HG03469 (cell line): ENCODE data around the gene PAN3.

Experiments used
- ATAC-seq: cut with Tn5 transposase; IDR thresholded peaks from one replicate; pipeline ENCODE4 v1.9.1; 2021; ENCODE audit warnings: mild to moderate bottlenecking, moderate library complexity, moderate number of reproducible peaks; ENCODE audit not compliant: unreplicated experiment

The PAN3 gene

DNA sequence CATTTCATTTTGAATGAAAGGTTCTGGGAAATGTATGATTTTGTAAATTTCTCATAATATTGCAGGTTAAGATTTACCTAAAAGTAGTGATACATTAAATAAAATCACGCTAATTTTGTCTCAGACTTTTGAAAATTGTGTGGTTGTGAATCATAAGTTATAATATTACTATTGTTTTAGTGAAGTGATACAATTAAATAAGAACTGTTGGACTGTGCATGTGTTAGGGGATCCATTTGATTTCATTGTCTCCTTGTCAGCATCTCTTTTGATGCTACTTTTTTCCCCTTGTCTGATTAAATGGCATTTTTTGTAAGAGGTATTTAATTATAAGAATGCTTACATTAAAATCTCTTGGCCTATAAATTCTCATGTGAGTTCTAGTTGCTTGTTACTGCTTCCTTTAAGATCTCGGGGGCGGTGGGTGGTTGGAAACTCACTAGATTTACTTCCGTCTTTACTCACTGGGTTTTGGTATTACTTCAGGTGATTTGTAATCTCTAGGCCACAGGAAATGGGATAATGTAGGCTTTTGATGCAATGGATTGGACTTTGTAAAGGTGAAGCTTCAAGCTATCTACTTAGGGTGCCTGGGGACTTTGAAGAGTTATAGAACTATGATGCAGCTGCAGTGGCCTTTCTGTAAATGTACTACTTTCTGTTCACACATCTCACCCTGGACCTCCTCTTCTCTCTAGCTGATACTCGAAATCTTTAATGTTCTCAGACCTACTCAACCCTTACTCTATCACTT, 66.5 kb downstream of the PAN3 start:
- no peak for ATAC-seq

DNA sequence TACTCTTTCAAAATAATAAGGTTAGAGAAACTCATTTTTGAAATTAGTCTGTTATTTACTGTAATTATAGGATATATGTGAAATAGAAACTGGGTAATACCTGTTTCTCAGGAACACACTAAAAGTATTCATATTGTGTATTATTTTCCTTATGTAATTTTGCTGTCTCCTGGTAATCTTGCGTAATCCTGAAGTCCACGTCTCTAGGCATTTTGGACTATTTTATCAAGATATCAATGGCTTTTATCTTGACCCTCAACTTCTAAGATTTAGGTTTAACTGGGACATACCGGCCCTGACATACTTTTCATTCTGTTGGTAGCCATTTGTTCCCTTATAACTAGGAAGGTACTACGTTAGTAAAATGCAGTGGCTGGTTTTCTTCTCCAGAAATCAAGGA, 80.3 kb downstream of the PAN3 start:
- ATAC-seq, result no peak

DNA sequence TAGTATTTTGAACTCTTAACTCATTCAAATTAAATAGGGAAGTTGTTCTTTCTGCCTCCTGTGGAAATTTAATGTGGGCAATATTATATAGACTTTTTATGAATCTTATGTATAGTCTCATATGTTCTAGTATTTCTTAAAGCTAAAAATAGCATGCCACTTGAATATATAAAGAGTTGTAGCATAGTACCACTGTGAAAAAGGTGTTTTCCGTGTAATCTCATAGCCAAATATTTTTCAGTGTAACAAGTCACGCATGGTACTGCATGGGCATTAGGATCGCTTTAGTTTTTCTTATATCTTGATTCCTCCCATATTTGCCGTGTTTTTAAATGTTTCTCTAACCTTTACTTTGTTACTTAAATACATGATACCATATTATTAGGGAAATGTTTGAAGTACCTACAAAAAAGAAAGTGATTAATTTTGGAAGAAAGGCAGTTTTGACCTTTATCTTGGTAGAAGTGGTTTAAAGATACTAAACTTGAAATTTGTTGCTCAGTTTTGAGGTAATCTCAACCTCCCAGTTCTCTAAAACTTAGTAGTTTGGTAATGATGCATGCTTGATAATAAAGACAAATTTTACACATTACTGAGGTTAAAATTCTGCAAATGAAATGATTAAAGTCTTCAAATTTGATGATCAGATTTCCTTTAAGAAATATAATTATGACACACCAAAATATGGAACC, 81.2 kb downstream of the PAN3 start:
- no peak for ATAC-seq

DNA sequence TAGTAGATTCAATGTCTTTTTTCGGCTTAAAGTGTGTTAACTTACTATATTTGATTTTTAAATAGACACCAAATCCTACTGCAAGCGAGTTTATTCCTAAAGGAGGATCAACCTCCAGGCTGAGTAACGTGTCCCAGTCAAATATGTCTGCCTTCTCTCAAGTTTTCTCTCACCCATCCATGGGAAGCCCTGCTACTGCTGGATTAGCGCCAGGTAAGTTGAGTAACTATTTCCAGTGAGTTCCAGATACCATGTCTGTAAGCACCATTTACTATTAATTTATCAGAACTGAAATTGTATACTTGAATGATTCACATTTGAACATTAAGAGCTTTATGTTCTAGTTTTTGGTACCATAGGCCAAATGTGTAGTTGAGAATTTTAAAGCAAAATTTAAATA, 81.8 kb downstream of the PAN3 start:
- ATAC-seq, result no peak

DNA sequence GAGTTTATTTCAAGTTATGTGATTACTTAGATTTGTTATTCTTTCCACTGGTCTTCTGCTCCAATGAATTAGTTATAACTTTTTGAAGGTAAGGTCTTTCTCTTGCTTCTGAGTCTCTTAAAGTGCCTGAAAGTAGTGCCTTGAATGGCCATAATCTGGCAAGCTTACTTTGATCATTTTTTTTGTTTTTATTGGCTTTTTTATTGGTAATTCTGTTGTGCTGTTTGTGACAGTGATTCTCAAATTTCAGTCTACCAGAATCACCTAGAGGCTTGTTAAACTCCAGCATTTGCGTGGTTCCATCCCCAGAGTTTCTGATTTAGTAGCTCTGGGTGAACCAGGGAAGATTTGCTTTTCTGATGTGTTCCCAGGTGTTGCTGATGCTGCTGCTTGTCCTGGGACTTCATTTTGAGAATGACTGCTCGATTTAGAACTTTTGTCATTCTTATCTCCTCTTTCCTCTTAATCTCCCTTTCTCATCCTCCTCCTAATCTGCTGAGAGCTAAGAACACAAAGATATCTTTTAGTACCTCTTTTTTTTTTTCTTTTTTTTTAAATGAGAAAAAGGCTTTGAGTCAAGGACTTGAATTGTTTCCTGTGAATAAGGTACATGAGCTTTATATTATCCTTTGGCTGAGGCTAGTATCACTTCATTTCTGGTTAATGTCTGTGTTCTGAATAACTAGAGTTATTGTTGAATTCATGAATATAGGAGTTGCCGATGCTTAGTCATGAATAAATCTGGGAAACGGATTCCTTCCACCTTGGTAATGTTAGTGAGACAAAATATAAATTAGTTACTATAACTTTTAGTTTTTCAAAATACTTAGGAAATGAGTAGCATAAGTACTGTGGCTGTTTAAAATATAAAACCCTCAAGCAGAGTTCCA, 91.4 kb downstream of the PAN3 start:
- no peak for ATAC-seq

DNA sequence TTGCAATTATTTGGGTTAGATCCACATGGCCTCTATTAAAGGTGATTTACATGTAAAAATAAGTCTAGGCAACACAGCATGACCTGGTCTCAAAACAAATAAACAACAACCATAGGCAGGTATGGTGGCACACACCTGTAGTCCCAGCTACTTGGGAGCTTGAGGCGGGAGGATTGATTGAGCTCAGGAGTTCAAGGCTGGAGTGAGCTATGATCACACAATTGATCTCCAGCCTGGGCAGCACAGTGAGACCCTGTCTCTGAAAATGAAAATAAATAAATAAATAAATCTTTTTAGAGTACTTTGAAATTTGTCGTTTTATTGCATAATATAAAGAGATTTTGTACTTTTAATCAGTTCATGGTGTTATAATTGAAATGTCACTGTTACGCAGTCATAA, 93.3 kb downstream of the PAN3 start:
- no peak for ATAC-seq

DNA sequence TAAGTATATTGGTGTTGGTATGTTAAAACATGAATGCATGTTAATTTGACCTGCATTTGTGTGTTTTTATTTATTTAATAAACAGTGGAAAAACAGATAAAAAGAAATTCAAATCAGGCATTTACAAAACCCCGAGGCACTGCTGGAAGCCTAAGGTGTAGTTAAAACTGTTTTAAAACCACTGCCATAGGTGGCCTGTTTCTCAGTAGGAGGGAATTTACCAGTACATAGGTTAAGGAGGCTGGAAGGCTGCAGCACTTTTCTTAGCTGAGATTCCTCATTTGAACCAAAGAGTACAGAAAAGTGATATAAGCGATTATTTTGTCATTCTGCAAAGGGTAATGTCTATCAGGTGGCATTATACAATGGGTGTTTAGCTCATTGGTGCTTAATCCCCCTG, 99.6 kb downstream of the PAN3 start:
- no peak for ATAC-seq

DNA sequence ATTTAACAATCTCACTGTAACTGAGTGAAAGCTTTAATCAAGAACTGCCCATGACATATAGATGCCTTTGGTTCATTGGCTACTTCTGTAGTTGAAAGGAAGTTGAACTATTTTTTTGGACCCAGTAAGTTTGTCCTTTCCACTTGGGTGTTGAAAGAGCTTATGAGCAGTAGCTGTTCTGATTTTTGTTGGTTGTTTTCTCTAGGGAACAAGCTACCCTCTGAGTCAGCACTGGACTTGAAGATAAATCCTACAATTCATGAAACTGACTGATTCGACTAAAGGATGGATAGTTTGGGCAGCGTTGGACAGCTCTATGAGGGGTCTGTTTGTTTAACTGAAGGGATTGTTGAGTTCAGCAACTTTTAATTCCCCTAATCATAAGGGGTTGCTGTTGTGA, 101.0 kb downstream of the PAN3 start:
- ATAC-seq, result no peak

DNA sequence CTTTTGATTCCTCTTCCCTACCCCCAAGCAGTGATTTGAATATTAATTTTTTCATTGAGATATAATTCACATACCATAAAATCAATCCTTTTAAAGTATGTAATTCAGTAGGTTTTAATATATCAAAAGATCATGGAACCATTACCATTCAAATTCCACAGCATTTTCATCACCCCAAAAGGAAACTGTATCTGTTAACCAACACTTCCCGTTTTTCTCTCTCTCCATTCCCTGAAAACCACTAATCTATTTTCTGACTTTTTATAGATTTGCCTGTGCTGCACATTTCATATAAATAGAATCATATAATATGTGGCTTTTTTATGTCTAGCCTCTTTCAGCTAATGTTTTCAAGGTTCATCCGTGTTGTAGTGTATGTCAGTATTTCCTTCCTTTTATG, 107.1 kb downstream of the PAN3 start:
- no peak for ATAC-seq

DNA sequence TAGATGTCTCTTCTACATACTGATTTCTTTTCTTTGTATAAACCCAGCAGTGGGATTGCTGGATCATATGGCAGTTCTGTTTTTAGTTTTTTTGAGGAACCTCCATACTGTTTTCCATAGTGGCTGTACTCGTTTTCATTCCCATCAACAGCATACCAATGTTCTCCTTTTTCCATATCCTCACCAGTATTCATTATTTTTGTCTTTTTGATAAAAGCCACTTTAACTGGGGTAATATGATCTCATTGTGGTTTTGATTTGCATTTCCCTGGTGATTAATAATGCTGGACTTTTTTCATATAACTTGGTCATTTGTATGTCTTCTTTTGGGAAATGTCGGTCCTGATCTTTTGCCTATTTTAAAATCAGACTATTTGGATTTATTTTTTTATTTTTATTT, 108.5 kb downstream of the PAN3 start:
- no peak for ATAC-seq

DNA sequence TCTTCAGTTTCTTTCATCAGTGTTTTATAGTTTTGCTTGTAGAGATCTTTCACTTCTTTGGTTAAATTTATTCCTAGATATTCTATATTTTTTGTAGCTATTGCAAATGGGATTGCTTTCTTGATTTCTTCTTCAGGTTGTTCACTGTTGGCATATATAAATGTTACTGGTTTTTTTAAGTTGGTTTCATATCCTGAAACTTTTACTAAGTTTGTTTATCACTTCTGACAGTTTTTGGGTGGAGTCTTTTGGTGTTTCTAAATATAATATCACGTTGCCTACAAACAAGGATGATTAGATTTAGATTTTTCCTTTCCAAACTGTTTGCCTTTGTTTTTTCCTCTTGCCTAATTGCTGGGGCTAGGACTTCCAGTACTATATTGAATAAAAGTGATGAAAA, 109.7 kb downstream of the PAN3 start:
- ATAC-seq, result no peak

DNA sequence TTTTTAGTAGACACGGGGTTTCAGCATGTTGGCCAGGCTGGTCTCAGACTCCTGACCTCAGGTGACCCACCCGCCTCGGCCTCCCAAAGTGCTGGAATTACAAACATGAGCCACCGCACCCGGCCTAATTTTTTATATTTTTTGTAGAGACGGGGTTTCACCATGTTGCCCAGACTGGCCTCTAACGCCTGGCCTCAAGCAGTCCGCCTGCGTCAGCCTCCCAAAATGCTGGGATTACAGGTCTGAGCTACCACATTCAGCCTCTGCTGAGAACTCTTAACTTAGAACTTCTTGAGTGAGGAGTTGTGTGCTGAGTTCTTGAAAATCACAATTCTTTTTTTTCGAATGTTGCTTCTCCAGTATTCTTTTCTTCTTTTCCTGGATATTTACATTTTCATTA, 112.2 kb downstream of the PAN3 start:
- no peak for ATAC-seq

DNA sequence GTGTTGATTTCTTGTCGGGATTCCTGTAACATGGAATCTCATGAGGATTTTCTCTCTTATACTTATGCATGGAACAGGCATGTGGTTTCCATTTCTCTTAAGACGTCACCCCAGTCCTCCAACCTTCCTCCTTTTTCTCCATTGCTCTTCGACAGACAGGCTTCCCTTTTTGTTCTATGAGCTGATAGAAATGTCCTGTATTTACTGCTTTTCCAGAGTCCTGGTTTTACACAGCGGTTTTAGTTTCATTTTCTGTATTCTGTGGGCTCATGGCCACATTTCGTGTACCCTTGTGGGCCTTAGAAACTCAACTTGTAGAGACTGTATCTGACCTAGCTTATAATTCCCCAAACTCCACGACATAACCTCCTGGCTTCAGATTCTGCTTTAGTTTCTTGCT, 113.1 kb downstream of the PAN3 start:
- ATAC-seq, result no peak

DNA sequence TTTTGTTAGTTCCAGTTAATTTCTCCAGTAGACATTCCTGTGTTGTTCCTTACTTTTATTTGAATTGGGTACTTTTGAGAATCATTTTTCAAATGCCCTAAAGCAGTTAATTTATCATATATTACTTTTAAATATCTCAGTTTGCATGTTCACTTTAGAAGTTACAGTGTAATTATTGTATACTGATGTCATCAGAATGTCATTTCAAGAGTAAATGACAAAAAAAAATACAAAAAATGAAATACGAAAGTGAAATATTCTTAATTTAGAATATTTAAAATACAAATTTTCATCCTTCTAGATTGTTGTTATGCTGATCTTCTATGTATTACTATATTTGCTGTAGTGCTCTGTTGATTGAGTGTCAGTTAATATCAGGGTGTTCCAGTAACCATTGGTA, 114.2 kb downstream of the PAN3 start:
- no peak for ATAC-seq

DNA sequence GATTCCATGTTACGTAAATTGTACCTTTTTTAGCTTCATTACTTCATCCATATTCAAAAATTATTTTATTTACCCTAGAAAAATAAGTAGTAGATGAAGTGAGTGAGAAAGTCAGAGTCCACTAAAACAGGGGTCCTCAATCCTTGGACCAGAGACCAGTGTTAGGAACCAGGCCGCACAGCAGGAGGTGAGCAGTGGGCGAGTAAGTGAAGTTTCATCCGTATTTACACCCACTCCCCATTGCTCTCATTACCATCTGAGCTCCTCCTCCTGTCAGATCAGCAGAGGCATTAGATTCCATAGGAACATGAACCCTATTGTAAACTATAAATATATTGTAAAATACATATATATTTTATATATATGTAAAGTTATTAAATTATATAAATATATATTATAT, 119.0 kb downstream of the PAN3 start:
- no peak for ATAC-seq

DNA sequence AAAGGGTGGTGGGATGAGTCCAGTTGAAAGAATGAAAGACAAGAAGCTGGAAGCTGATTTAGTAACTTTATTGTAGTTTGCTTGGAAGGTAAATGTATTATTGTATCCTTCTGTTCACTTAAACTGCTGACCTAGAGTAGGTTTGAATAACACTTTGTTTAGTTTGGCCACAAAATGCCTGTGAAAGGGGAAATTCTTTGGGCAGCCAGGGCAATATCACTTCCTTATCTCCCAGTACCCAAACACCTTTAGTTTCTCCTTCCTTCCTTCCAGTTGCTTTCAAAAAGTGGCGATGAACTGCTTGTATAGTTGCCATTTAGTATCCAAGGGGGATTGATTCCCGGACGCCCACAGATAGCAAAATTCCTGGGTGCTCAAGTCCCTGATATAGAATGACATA, 120.1 kb downstream of the PAN3 start:
- ATAC-seq, result no peak

DNA sequence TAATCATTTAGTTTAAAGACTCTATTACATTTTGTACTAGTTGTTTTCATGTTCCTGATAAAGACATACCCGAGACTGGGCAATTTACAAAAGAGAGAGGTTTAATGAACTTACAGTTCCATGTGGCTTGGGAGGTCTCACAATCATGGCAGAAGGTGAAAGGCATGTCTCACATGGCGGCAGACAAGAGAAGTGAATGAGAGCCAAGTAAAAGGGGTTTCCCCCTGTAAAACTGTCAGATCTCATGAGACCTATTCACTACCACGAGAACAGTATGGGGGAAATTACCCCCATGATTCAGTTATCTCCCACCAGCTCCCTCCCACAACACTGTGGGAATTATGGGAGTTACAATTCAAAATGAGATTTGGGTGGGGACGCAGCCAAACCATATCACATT, 129.2 kb downstream of the PAN3 start:
- ATAC-seq, result no peak

DNA sequence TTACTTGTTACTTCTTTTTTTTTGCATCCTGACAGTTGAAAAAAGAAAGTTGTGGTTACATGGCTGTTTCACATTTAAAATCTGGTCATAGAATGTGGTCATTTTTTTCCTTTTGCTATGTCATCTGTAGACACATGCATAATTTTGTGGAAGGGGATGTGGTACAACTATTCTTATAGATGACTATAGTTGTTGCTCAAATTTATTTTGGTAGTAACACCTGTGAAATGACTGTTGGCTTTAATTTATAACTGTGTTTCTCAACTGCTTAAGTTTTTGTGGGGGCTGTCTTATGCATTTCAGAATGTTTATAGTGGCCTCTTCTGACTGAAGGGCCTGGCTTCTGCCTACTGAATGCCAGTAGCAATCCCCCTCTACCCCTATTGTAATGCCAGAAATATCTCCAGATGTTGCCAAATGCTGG, 130.5 kb downstream of the PAN3 start:
- ATAC-seq, result peak; percentile 95

DNA sequence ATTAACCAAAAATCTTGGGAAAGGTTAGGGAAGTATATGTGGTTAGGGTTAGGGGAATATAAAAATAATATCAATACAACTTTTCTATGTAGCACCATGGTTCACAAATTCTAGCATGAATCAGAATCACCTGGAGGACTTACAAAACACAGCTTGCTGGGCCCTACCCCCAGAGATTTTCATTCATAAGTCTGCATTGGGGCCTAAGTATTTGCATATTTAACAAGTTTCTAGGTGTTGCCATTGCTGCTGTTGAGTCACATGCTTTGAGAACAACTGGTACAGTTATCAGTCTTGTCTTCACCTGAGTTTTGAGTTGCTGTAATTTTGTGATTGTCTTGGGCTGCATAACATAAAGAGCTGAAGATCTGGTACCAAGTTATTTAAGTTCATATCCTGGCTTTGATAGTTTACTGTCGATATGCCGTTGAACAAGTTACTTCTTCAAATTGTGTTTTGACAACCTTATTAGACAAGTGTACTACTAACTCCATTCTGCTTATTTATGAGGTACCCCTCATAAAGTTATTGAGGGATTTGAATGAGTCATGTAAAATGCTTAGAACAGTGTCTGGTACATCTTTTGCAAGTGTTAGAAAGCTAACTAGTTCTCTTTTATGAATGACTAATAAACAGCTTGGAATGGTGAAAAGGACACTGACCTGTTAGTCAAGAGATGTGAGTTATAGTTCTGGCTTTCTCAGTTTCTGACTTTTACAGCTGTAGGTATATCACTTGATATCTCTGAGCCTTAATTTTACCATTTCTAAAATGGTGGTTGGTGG, 132.9 kb downstream of the PAN3 start:
- no peak for ATAC-seq

DNA sequence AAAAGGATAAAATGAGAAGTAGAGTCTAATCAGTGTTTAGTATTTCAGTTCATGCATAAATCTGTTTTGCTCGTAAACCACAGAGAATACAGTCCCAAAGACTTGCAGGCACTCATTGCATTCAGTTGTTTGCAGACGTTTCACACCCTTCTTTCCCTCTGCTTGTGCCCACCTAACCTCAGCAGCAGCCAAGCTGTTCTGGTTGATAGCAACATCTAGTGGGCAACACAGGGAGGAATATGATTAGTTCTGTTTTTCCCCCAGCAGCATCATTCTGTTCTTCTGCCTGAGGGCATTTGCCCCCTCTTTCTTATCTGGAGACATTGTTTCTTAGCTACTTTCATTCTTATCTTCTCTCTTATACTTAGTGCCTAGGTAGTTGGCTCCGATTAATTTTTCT, 135.6 kb downstream of the PAN3 start:
- ATAC-seq, result no peak

DNA sequence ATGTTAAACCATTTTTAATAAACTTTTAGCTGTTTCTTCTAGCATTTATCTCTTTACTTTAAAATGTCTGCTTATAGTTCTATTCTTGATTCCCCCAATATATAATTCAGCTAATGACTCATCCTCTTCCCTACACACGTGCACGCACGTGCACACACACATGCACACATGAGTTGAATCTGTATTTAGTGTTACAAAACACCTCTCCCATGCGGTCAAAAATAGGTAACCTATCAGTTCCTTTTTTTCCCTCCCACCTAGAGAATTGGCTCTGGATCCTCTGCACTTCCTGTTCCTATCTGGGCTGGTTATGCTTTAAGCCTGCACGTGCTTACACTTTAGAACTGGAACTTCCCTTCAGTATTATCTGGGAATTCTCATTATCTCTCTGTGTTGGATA, 144.1 kb downstream of the PAN3 start:
- no peak for ATAC-seq
